HG03095 (cell line): ENCODE data around the gene KLHL30.
A peak's percentile ranks its signal among the peaks of the same experiment; 100 is the strongest.
"Not testable (repeated sequence)": the region's sequence is repeated elsewhere in the genome, so short reads cannot be mapped to it uniquely, and the experiment has no call there.

ENCODE experiments used
- ATAC-seq: cut with Tn5 transposase; IDR thresholded peaks from one replicate; pipeline ENCODE4 v1.9.1; 2021; ENCODE audit warnings: moderate library complexity; ENCODE audit not compliant: unreplicated experiment

KLHL30 gene

DNA sequence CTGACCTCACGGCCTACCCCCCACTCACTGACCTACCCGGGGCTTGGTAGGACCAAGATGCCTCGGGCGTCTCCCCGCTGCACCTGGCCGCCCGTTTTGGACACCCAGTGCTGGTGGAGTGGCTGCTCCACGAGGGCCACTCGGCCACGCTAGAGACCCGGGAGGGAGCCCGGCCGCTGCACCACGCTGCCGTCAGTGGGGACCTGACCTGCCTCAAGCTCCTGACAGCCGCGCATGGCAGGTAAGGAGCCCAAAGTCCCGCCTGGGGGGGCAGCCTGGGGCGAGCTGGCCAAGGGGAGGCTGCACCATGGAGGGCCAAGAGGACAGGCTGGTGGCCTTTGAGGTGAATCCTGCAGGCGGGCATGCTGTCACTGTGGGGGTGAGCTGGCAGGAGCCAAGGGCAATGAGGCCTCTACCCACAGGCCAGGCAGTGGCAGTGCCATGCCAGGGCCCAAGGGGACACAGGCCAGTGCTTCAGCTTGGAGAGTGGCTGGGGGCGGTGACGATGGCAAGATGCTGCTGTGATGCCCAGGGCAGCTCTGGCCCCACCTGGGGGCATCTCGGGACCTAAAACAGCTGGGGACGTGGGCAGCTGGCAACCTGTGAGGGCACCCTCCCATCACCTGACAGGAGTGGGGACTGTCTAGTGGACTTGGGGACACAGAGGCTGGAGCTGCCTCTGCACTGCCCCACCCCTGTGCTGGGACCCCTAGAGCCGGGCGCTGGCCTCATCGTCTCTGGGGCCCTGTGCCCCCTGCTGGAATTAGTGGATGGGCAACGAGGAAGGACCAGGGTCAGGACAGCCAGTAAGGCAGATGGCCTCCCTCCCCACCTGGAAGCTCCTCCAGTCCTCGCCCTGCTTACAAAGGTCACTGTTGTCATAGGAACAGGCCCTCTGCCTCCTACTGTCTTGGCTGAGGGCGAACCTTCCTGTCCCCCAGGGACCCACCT is 36.3 kb upstream of the KLHL30 start:
- ATAC-seq, result no peak

GRCh38 chr2:238102865-238103264 is 35.6 kb upstream of the KLHL30 start:
- ATAC-seq, result no peak

- no peak for ATAC-seq
Observed at GRCh38 chr2:238103465-238104225, 34.8 kb upstream of the KLHL30 start.

DNA sequence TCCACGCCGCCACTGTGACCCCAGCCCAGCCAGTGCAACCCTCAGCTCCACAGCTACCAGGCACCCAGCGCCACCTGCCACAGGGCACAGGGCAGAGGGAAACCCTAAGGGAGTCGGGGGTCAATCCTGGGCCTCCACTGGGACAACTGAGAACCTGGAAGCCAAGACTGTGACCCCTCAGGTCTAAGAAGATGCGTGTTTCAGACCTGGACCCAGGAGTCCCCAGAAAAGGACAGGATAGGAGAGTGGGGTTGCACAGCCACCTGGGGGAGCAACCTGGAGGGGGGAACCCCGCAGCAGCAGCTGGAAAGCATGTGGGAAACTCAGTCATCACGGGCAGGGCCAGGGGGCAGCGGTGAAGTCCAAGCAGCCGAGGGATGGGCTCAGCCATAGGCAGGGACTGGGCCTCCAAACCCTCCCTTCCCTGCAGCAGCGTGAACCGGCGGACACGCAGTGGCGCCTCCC is 34.2 kb upstream of the KLHL30 start:
- no peak for ATAC-seq

DNA sequence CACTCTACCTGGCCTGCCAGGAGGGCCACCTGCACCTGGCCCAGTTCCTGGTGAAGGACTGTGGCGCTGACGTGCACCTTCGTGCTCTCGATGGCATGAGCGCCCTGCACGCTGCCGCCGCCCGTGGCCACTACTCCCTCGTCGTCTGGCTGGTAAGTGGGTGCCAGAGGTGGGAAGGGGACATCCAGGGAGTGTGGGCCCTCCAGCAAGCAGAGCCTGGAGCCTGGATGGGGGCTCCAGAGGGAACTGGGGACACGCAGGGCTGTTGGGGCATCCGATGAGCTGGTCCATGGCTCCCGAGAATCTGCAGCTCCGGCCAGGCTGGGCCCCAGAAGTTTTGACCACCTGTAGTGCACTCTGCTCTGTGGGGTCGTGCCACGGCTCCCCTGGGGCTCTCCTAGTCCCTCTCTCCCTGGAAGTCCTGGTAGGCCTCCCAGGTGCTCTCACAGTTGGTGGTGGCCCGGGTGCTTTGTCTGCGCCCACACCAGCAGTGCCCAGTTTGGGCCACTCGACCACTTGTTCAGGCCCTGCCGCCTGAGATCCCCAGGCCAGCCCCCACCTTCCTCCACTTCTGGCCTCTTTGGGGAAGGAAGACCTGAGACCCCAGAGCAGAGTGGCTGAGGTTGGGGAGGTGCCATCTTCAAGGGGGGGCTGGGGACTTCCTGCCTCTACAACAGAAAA is 33.6 kb upstream of the KLHL30 start:
- no peak for ATAC-seq

GRCh38 chr2:238105506-238106338 is 32.7 kb upstream of the KLHL30 start:
- ATAC-seq, result no peak

GRCh38 chr2:238106339-238106697 is 32.1 kb upstream of the KLHL30 start:
- no peak for ATAC-seq

DNA sequence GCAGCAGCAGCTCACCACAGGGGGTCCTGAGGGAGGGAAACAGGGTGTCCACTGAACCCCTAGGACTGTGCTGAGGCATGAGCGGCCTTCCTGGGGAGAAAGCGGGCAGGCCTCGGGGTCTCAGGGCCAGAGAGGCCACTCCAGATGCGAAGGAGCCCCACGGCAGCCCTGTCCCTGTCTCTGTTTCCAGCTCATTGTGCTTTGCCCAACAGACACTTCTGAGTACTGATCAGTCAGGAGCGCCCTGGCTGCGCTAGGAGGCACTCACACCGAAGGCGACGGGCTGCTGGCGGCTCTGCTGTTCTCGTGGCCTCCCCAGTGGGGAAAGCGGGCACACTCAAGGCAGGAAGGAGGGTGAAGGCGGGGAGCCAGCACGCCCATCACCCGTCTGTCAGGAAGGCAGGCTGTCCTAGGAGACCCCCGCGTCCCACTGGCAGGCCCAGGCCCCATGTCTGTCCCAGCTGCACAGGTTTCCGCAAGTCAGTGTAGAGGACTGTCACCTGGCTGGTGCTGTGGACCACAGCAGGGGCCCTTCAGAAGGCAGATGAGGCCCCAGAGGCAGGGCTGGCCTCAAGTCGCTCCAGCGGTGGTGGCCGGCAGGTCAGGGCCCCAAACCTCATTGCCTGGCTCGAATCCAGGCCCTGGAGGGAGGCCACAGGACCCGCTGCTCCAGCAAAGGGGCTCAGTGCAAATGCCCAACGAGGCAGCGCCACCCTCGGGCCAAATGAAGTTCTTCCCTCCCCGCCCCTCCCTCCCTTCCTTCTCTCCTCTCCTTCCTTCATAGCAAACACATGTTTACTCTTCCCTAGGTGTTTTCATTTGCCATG is 31.6 kb upstream of the KLHL30 start:
- ATAC-seq, result peak; percentile 9

- ATAC-seq, result peak; percentile 77
Observed at GRCh38 chr2:238107525-238108422, 30.7 kb upstream of the KLHL30 start.

GRCh38 chr2:238108423-238109183 is 29.9 kb upstream of the KLHL30 start:
- ATAC-seq, result peak; percentile 71

DNA sequence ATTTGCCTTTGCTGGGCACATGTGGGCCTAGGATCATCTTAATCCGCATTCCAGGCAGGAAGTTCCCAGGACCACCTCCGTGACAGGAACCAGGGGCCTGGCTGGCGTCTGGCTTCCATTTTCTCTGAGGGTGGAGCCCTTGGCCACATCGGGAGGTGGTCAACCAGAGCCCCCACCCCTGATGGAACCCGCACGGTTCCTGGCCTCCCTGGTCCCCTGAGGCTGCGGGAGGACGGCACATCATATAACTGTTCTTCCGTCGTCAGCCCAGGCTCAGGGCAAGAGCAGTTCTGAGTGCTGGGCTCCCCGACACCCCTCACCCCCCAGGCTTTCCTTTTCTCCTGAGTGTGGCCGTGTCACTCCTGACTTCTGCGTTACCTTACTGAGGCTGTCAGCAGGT is 24.9 kb upstream of the KLHL30 start:
- ATAC-seq, result no peak

- ATAC-seq, result no peak
Observed at GRCh38 chr2:238114331-238114841, 24.1 kb upstream of the KLHL30 start.

GRCh38 chr2:238114851-238115660 is 23.4 kb upstream of the KLHL30 start:
- no peak for ATAC-seq

DNA sequence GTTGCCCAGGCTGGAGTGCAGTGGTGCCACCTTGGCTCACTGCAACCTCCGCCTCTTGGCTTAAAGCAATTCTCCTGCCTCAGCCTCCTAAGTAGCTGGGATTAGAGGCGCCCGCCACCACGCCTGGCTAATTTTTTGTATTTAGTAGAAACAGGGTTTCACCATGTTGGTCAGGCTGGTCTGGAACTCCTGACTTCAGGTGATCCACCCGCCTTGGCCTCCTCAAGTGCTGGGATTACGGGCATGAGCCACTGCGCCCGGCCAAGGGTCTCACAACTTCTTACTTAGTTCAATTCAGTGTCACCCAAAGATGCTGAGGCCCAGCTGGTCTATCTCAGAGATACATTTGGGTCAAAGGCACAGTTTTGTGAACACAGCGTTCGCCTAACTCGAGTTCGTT is 22.8 kb upstream of the KLHL30 start:
- ATAC-seq, result not testable (repeated sequence)

DNA sequence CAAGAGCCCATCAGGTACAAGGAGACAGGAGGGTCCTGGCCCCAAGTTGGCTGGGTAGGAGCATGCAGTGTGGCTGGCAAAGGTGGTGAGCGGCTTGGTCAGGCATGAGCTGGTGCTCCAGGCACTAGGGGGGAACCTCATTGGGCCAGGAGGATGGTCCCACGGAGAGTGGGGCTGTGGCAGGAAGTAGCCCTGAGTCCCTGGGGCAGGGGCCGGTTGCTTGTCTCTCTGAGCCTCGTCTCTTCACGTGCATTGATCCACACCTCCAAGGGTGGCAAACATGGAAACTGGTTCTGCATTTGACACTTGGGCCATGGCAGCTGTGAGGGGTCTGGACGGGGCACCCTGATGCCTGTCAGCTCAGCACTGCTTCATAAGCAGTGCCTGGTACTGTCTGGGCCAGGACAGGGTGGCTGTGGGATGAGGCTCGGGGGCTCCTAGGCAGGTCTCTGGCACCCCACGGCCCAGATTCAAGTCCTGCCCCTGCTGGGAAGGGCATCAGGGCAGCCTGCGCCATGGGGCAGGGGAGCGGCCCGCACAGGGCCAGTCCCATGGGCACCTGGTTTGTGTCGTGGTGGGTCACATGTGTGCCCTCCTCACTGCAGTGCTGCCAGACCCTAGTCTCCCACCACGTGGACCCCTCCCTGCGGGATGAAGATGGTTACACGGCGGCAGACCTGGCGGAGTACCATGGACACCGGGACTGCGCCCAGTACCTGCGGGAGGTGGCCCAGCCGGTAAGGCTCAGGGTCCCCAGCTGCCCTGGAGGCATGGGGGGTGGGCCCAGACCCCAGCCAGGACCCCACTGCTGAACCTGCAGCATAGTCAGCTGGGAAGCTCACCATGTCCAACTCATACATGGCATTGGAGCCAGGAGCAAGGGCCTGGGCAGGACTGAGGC is 21.9 kb upstream of the KLHL30 start:
- no peak for ATAC-seq
